ENCODE results near the gene AHI1. TPM values are rescaled to one million over a fixed set of nuclear protein-coding genes. Genes with fewer than 3 reads are reported as not detected.

The AHI1 gene
- total and polyA plus RNA-seq, 4 donors, result 5.2 to 51.7 (median 23.8) TPM

GRCh38 chr6:135383301-135383700 is 114.2 kb downstream of the AHI1 start:
- TF ChIP-seq CTCF (IDR thresholded peaks at IDR 0.05; ENCODE audit: control extremely low read depth, extremely low read depth), result no peak
- H3K4me3 ChIP-seq, result no peak overlapping the region
- H3K27me3 ChIP-seq (ENCODE audit: control insufficient read depth in 3 of 3, insufficient read depth in 3 of 3, low read length in 2 of 3), result no peaks in the 10 kb centered on the region
- no peaks in the 10 kb centered on the region for H3K36me3 ChIP-seq (ENCODE audit: control insufficient read depth in 4 of 4, insufficient read depth in 4 of 4, low read length in 4 of 4)
- no peak overlapping the region for H3K27ac ChIP-seq (ENCODE audit: low read depth in 1 of 2, low read length in 1 of 2)
- no peak for ATAC-seq (ENCODE audit: insufficient read depth, low FRiP score)
- H3K4me1 ChIP-seq (ENCODE audit: control insufficient read depth in 5 of 5, insufficient read depth in 5 of 5, low read length in 5 of 5), result no peaks in the 10 kb centered on the region
- no peak overlapping the region for H3K9ac ChIP-seq (ENCODE audit: insufficient read depth in 1 of 2, low read length in 2 of 2)
- WGBS, 2 donors, result 90 to 98% methylated on average over 2 of the region's 2 CpGs
- DNase-seq, result no peak
- no peaks in the 10 kb centered on the region for H3K9me3 ChIP-seq (ENCODE audit: control insufficient read depth in 4 of 4, insufficient read depth in 3 of 4, low read length in 3 of 4)

GRCh38 chr6:135382182-135382628 is 115.3 kb downstream of the AHI1 start:
- Histone ChIP-seq H3K9ac (ENCODE audit: insufficient read depth in 1 of 2, low read length in 2 of 2) (no peak overlapping the region), H3K4me1 (ENCODE audit: control insufficient read depth in 5 of 5, insufficient read depth in 5 of 5, low read length in 5 of 5) (no peaks in the 10 kb centered on the region), H3K4me3 (no peak overlapping the region), H3K36me3 (ENCODE audit: control insufficient read depth in 4 of 4, insufficient read depth in 4 of 4, low read length in 4 of 4) (no peaks in the 10 kb centered on the region), H3K27me3 (ENCODE audit: control insufficient read depth in 3 of 3, insufficient read depth in 3 of 3, low read length in 2 of 3) (no peaks in the 10 kb centered on the region), H3K27ac (ENCODE audit: low read depth in 1 of 2, low read length in 1 of 2) (no peak overlapping the region), H3K9me3 (ENCODE audit: control insufficient read depth in 4 of 4, insufficient read depth in 3 of 4, low read length in 3 of 4) (no peaks in the 10 kb centered on the region)
- TF ChIP-seq CTCF (IDR thresholded peaks at IDR 0.05; ENCODE audit: control extremely low read depth, extremely low read depth), result no peak
- WGBS, 2 donors, result 46 to 73% methylated on average over 2 of the region's 2 CpGs
- DNase-seq (no peak), ATAC-seq (ENCODE audit: insufficient read depth, low FRiP score) (no peak)

- Histone ChIP-seq H3K27ac (ENCODE audit: low read depth in 1 of 2, low read length in 1 of 2) (no peak overlapping the region), H3K9me3 (ENCODE audit: control insufficient read depth in 4 of 4, insufficient read depth in 3 of 4, low read length in 3 of 4) (no peaks in the 10 kb centered on the region), H3K4me1 (ENCODE audit: control insufficient read depth in 5 of 5, insufficient read depth in 5 of 5, low read length in 5 of 5) (no peaks in the 10 kb centered on the region), H3K4me3 (no peak overlapping the region), H3K36me3 (ENCODE audit: control insufficient read depth in 4 of 4, insufficient read depth in 4 of 4, low read length in 4 of 4) (no peaks in the 10 kb centered on the region), H3K9ac (ENCODE audit: insufficient read depth in 1 of 2, low read length in 2 of 2) (no peak overlapping the region), H3K27me3 (ENCODE audit: control insufficient read depth in 3 of 3, insufficient read depth in 3 of 3, low read length in 2 of 3) (no peaks in the 10 kb centered on the region)
- no peak for TF ChIP-seq CTCF (IDR thresholded peaks at IDR 0.05; ENCODE audit: control extremely low read depth, extremely low read depth)
- ATAC-seq (ENCODE audit: insufficient read depth, low FRiP score) (no peak), DNase-seq (no peak)
These were observed 116.7 kb downstream of the AHI1 start for GRCh38 chr6:135380793-135381192.

GRCh38 chr6:135379647-135380046 is 117.9 kb downstream of the AHI1 start:
- H3K27ac ChIP-seq (ENCODE audit: low read depth in 1 of 2, low read length in 1 of 2), result no peak overlapping the region
- ATAC-seq (ENCODE audit: insufficient read depth, low FRiP score) (no peak), DNase-seq (no peak)
- no peaks in the 10 kb centered on the region for H3K4me1 ChIP-seq (ENCODE audit: control insufficient read depth in 5 of 5, insufficient read depth in 5 of 5, low read length in 5 of 5)
- H3K36me3 ChIP-seq (ENCODE audit: control insufficient read depth in 4 of 4, insufficient read depth in 4 of 4, low read length in 4 of 4), result no peaks in the 10 kb centered on the region
- no peak for TF ChIP-seq CTCF (IDR thresholded peaks at IDR 0.05; ENCODE audit: control extremely low read depth, extremely low read depth)
- H3K9me3 ChIP-seq (ENCODE audit: control insufficient read depth in 4 of 4, insufficient read depth in 3 of 4, low read length in 3 of 4), result no peaks in the 10 kb centered on the region
- no peaks in the 10 kb centered on the region for H3K27me3 ChIP-seq (ENCODE audit: control insufficient read depth in 3 of 3, insufficient read depth in 3 of 3, low read length in 2 of 3)
- H3K9ac ChIP-seq (ENCODE audit: insufficient read depth in 1 of 2, low read length in 2 of 2), result no peak overlapping the region
- no peak overlapping the region for H3K4me3 ChIP-seq
